SU-DHL-6 (cell line): ENCODE data around the gene PDE3A.

ENCODE experiments used
- EZH2phosphoT487 ChIP-seq: fragments of 200-600 bp; sonication (generic), shearing (Covaris generic); conservative IDR thresholded peaks from 2 replicates; pipeline ENCODE4 v1.6.1; 2018; ENCODE audit warnings: mild to moderate bottlenecking, antibody characterized with exemption, low read length, moderate library complexity, mixed read lengths
- TF ChIP-seq, protein P1 (sequence below): fragments of 200-600 bp; sonication (generic); IDR thresholded peaks from one replicate; pipeline ENCODE4 v1.5.1; 2017; ENCODE audit warnings: antibody characterized with exemption, mild to moderate bottlenecking, low read length, moderate library complexity; ENCODE audit not compliant: insufficient read depth, poor library complexity, severe bottlenecking

DNA sequence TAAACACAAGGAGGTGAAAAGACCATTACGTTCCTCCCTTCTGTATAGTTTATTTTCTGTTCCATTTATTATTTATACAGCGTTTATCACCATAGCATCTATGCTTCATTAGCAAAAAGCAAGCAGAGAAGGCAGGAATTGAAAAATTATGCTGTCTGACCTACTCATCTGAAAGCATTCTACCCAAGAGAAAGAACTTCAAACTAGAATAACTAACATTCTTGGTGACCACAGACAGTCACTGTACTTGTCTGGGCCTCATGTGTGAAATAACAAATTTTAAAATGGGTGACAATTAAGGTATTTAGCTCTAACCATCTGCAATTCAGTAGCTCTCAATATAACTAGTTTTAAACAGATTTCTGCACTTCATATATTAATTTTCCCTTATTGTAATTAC, 29.3 kb upstream of the PDE3A start:
- TF ChIP-seq, protein P1, sequence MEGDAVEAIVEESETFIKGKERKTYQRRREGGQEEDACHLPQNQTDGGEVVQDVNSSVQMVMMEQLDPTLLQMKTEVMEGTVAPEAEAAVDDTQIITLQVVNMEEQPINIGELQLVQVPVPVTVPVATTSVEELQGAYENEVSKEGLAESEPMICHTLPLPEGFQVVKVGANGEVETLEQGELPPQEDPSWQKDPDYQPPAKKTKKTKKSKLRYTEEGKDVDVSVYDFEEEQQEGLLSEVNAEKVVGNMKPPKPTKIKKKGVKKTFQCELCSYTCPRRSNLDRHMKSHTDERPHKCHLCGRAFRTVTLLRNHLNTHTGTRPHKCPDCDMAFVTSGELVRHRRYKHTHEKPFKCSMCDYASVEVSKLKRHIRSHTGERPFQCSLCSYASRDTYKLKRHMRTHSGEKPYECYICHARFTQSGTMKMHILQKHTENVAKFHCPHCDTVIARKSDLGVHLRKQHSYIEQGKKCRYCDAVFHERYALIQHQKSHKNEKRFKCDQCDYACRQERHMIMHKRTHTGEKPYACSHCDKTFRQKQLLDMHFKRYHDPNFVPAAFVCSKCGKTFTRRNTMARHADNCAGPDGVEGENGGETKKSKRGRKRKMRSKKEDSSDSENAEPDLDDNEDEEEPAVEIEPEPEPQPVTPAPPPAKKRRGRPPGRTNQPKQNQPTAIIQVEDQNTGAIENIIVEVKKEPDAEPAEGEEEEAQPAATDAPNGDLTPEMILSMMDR, result no peak
- no peak for TF ChIP-seq EZH2phosphoT487
